Activated CD8-positive, alpha-beta T cell treated with anti-CD3 and anti-CD28 coated beads for 36 hours (primary cell): ENCODE measurements around the gene CABP4. TPM values are rescaled to one million over a fixed set of nuclear protein-coding genes. Genes with fewer than 3 reads are reported as not detected.

Experiments used
- ATAC-seq: fragments of 200-7000 bp; cut with Tn5 transposase; one replicate; pipeline ENCODE4 v1.10.0; 2021; ENCODE audit warnings: mild to moderate bottlenecking, moderate library complexity
- CTCF ChIA-PET: fragments of 350-600 bp; sonication (Branson Sonifier 250); formaldehyde crosslinking; loops from one replicate; lab custom pipeline; 2021; ENCODE audit warnings: antibody characterized with exemption; lab: Charles Lee
- POLR2A ChIA-PET: fragments of 350-600 bp; sonication (Branson Sonifier 250); formaldehyde crosslinking; loops from one replicate; lab custom pipeline; 2021; ENCODE audit warnings: antibody characterized with exemption; lab: Charles Lee
- DNase-seq: peaks from one replicate; pipeline ENCODE4 v3.0.0-alpha.2; 2020
- H3K27ac Mint-ChIP-seq: one replicate; pipeline ENCODE4 v1.8.0; 2021; ENCODE audit warnings: mild to moderate bottlenecking, mixed read lengths
- H3K27me3 Mint-ChIP-seq: one replicate; pipeline ENCODE4 v1.8.0; 2021; ENCODE audit warnings: mixed read lengths
- H3K36me3 Mint-ChIP-seq: one replicate; pipeline ENCODE4 v1.8.0; 2021; ENCODE audit warnings: low read depth, mixed read lengths
- H3K4me1 Mint-ChIP-seq: one replicate; pipeline ENCODE4 v1.8.0; 2021; ENCODE audit warnings: low read depth, mixed read lengths
- H3K4me3 Mint-ChIP-seq: one replicate; pipeline ENCODE4 v1.8.0; 2021; ENCODE audit warnings: mild to moderate bottlenecking, moderate library complexity, mixed read lengths
- H3K9me3 Mint-ChIP-seq: one replicate; pipeline ENCODE4 v1.8.0; 2021; ENCODE audit warnings: mixed read lengths
- CTCF ChIP-seq: fragments of 200-600 bp; IDR thresholded peaks from one replicate; pipeline ENCODE4 v1.8.0; 2022; ENCODE audit warnings: antibody characterized with exemption, mild to moderate bottlenecking
- intact Hi-C: fragments of 100-400 bp; cut with micrococcal nuclease; formaldehyde crosslinking; loops from one replicate; pipeline ENCODE4 v1.10.0; 2022
- total RNA-seq, 2 experiments: library from RNA; stranded (reverse); gene quantifications; one replicate each; pipeline ENCODE4 v1.2.3, GENCODE V29; 2021

CABP4 gene
- total RNA-seq, 2 experiments from 2014 or later = 0.83 to 1.4 TPM

- TF ChIP-seq CTCF = no peak
- Mint-ChIP-seq H3K27me3 (no peaks in the 10 kb centered on the region), H3K9me3 (no peaks in the 10 kb centered on the region), H3K4me3 (no peak overlapping the region), H3K36me3 (no peaks in the 10 kb centered on the region), H3K27ac (no peak overlapping the region), H3K4me1 (peaks cover 42% of the 10 kb centered on the region)
- intact Hi-C loops = no loop called here
- no peak for ATAC-seq
- ChIA-PET POLR2A (interaction anchor here (2.0 kb wide), 1 partner anchor 10 kb away, joined by 6 read pairs; no protein-coding TSS in a partner anchor), CTCF (interaction anchor here (1.3 kb wide), 1 partner anchor 98 kb away, joined by 3 read pairs; no protein-coding TSS in a partner anchor)
- DNase-seq = no peak
Measured at GRCh38 chr11:67449116-67449844, 5.9 kb upstream of the CABP4 start.

GRCh38 chr11:67450796-67451657 lies 4.1 kb upstream of the CABP4 start:
- no peak overlapping the region for H3K4me3 Mint-ChIP-seq
- H3K36me3 Mint-ChIP-seq = no peaks in the 10 kb centered on the region
- H3K27ac Mint-ChIP-seq = no peak overlapping the region
- no peaks in the 10 kb centered on the region for H3K27me3 Mint-ChIP-seq
- DNase-seq = no peak
- peaks cover 25% of the 10 kb centered on the region for H3K4me1 Mint-ChIP-seq
- no peak for TF ChIP-seq CTCF
- POLR2A ChIA-PET = interaction anchor here (0.9 to 2.2 kb wide), 8 partner anchors 10 to 55 kb away, joined by 3 to 11 read pairs (median 3); partner anchors contain the start of genes PITPNM1, PPP1CA and PTPRCAP
- CTCF ChIA-PET = interaction anchor here (1.2 kb wide), 1 partner anchor 68 kb away, joined by 3 read pairs; no protein-coding TSS in a partner anchor
- no peak for ATAC-seq
- no peaks in the 10 kb centered on the region for H3K9me3 Mint-ChIP-seq
- intact Hi-C loops = no loop called here

- H3K4me3 Mint-ChIP-seq = no peak overlapping the region
- H3K27ac Mint-ChIP-seq = no peak overlapping the region
- peaks cover 20% of the 10 kb centered on the region for H3K4me1 Mint-ChIP-seq
- ChIA-PET CTCF (interaction anchor here (1.2 kb wide), 1 partner anchor 69 kb away, joined by 3 read pairs; no protein-coding TSS in a partner anchor), POLR2A (interaction anchor here (0.6 to 2.2 kb wide), 8 partner anchors 10 to 54 kb away, joined by 3 to 11 read pairs (median 3); partner anchors contain the start of genes PITPNM1 and PTPRCAP)
- H3K27me3 Mint-ChIP-seq = no peaks in the 10 kb centered on the region
- no peak for ATAC-seq
- H3K36me3 Mint-ChIP-seq = no peaks in the 10 kb centered on the region
- intact Hi-C loops = no loop called here
- TF ChIP-seq CTCF = no peak
- no peak for DNase-seq
- no peaks in the 10 kb centered on the region for H3K9me3 Mint-ChIP-seq
Measured at GRCh38 chr11:67451658-67451976, 3.5 kb upstream of the CABP4 start.

- ATAC-seq = no peak
- CTCF ChIA-PET = interaction anchor here (1.2 kb wide), 1 partner anchor 70 kb away, joined by 3 read pairs; no protein-coding TSS in a partner anchor
Measured at GRCh38 chr11:67452141-67452952, 2.8 kb upstream of the CABP4 start, which contains the start of gene GPR152. Gene GPR152 (minus strand): TSS chr11:67452729. CDS start chr11:67452724, 5 bp downstream.

More at GRCh38 chr11:67452141-67452952, 2.8 kb upstream of the CABP4 start, which contains the start of gene GPR152:
- intact Hi-C loops = no loop called here
- POLR2A ChIA-PET = interaction anchor here (0.6 to 2.2 kb wide), 7 partner anchors 9 to 45 kb away, joined by 3 to 11 read pairs (median 3); partner anchors contain the start of gene PTPRCAP
- Mint-ChIP-seq H3K4me1 (peaks cover 17% of the 10 kb centered on the region), H3K27me3 (no peaks in the 10 kb centered on the region), H3K36me3 (no peaks in the 10 kb centered on the region), H3K27ac (no peak within 1 kb of the TSS), H3K9me3 (no peaks in the 10 kb centered on the region), H3K4me3 (no peak within 1 kb of the TSS)
- no peak for TF ChIP-seq CTCF
- DNase-seq = no peak
